ENCODE data around the gene ADAR. TPM values are rescaled to one million over a fixed set of nuclear protein-coding genes. Genes with fewer than 3 reads are reported as not detected.
A peak's percentile ranks its signal among the peaks of the same experiment; 100 is the strongest.

The ADAR gene
- total RNA-seq, 1 donor from 2014 or later: 275 TPM

DNA sequence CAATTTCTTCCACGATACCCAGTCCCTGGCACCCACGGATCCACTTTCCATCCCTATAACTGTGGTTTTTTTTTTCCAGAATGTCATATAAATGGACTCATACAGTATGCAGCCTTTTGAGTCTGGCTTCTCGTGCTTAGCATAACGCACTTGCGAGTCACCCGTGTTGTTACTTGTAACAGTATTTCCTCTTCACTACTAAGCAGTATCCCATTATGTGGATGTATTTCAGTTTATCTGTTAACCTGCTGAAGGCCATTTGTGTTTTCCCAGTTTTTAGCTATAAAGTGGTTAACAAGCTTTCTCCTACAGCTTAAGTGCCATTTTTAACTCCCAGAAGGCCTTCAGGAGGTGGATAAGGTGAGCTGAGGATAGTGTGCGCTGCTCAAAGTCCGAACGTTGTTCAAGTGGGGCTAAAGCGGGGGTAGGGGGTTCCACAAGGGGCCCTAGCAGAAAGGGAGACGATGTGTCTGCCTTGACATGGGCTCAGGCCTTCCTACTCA lies 829 bp downstream of the ADAR start:
- DNase-seq (ENCODE audit: low read depth): peak; percentile 74
- Histone ChIP-seq H3K9ac (ENCODE audit: low read length) (peak overlapping the region; percentile 100), H3K4me2 (ENCODE audit: low read length) (peak overlapping the region; percentile 100)

DNA sequence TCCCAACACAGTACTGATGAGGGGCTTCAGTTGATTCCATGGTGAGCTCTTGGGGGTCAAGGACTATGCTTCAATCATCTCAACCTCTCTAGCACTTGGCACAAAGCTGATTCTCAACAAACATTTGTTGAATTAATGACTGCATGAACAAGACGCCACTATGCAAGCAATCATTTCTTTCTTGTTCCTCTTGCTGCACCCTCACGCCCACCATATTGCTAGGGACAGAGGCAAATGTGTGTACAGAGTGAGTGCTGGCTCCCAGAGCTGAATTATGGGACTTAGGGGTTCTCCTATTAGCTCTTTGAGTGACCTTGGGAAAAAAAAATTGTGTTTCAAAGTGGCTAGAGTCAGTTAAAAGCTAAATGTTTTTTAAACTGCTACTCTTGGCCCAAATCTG lies 2.5 kb downstream of the ADAR start:
- Histone ChIP-seq H4K20me1 (ENCODE audit: insufficient read depth, low read length) (peaks cover 84% of the 10 kb centered on the region), H3K27me3 (ENCODE audit: insufficient read depth, low read length) (no peaks in the 10 kb centered on the region), H3K9ac (ENCODE audit: low read length) (no peak overlapping the region), H3K27ac (ENCODE audit: low read depth, low read length) (no peak overlapping the region), H2AFZ (ENCODE audit: low read depth, low read length) (no peak overlapping the region), H3K9me3 (ENCODE audit: insufficient read depth, low read depth, low read length) (no peaks in the 10 kb centered on the region), H3K4me2 (ENCODE audit: low read length) (no peak overlapping the region), H3K79me2 (ENCODE audit: insufficient read depth, low read length) (peaks cover 99% of the 10 kb centered on the region), H3K4me1 (ENCODE audit: insufficient read depth, low read length) (peaks cover 21% of the 10 kb centered on the region), H3K4me3 (ENCODE audit: insufficient read depth, low read depth, low read length) (no peak overlapping the region), H3K36me3 (ENCODE audit: insufficient read depth, low read length) (peaks cover 13% of the 10 kb centered on the region)
- peaks cover 40% of the 10 kb centered on the region for H3K4me1 Mint-ChIP-seq (ENCODE audit: low read depth, unreplicated experiment)
- no peak for TF ChIP-seq EZH2 (IDR thresholded peaks at IDR 0.05; ENCODE audit: insufficient read depth, low read length)
- TF ChIP-seq, protein P1, sequence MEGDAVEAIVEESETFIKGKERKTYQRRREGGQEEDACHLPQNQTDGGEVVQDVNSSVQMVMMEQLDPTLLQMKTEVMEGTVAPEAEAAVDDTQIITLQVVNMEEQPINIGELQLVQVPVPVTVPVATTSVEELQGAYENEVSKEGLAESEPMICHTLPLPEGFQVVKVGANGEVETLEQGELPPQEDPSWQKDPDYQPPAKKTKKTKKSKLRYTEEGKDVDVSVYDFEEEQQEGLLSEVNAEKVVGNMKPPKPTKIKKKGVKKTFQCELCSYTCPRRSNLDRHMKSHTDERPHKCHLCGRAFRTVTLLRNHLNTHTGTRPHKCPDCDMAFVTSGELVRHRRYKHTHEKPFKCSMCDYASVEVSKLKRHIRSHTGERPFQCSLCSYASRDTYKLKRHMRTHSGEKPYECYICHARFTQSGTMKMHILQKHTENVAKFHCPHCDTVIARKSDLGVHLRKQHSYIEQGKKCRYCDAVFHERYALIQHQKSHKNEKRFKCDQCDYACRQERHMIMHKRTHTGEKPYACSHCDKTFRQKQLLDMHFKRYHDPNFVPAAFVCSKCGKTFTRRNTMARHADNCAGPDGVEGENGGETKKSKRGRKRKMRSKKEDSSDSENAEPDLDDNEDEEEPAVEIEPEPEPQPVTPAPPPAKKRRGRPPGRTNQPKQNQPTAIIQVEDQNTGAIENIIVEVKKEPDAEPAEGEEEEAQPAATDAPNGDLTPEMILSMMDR (IDR thresholded peaks at IDR 0.05; ENCODE audit: insufficient read depth, low read depth, low read length): no peak
- peaks cover 33% of the 10 kb centered on the region for H3K36me3 Mint-ChIP-seq (ENCODE audit: low read depth, unreplicated experiment)
- H3K9me3 Mint-ChIP-seq (ENCODE audit: unreplicated experiment): peaks cover 3% of the 10 kb centered on the region
- peak overlapping the region; percentile 94 for H3K4me3 Mint-ChIP-seq (ENCODE audit: unreplicated experiment)
- H3K27ac Mint-ChIP-seq (ENCODE audit: unreplicated experiment): peak overlapping the region; percentile 87
- DNase-seq (ENCODE audit: low read depth): no peak
- no peaks in the 10 kb centered on the region for H3K27me3 Mint-ChIP-seq (ENCODE audit: low read depth, unreplicated experiment)
- FAIRE-seq: no peak

More for the DNA sequence above, 829 bp downstream of the ADAR start:
- Mint-ChIP-seq H3K27ac (ENCODE audit: unreplicated experiment) (peak overlapping the region; percentile 96), H3K4me3 (ENCODE audit: unreplicated experiment) (peak overlapping the region; percentile 94), H3K27me3 (ENCODE audit: low read depth, unreplicated experiment) (no peaks in the 10 kb centered on the region), H3K9me3 (ENCODE audit: unreplicated experiment) (peaks cover 3% of the 10 kb centered on the region), H3K4me1 (ENCODE audit: low read depth, unreplicated experiment) (peaks cover 50% of the 10 kb centered on the region), H3K36me3 (ENCODE audit: low read depth, unreplicated experiment) (peaks cover 19% of the 10 kb centered on the region)
- TF ChIP-seq, protein P1 (IDR thresholded peaks at IDR 0.05; ENCODE audit: insufficient read depth, low read depth, low read length): no peak
- no peak for TF ChIP-seq EZH2 (IDR thresholded peaks at IDR 0.05; ENCODE audit: insufficient read depth, low read length)
- Histone ChIP-seq H3K27me3 (ENCODE audit: insufficient read depth, low read length) (no peaks in the 10 kb centered on the region), H3K27ac (ENCODE audit: low read depth, low read length) (peak overlapping the region; percentile 98), H3K9me3 (ENCODE audit: insufficient read depth, low read depth, low read length) (no peaks in the 10 kb centered on the region), H3K36me3 (ENCODE audit: insufficient read depth, low read length) (no peaks in the 10 kb centered on the region), H3K79me2 (ENCODE audit: insufficient read depth, low read length) (peaks cover 98% of the 10 kb centered on the region), H3K4me3 (ENCODE audit: insufficient read depth, low read depth, low read length) (peak overlapping the region; percentile 99), H4K20me1 (ENCODE audit: insufficient read depth, low read length) (peaks cover 79% of the 10 kb centered on the region), H3K4me1 (ENCODE audit: insufficient read depth, low read length) (peaks cover 21% of the 10 kb centered on the region), H2AFZ (ENCODE audit: low read depth, low read length) (peak overlapping the region; percentile 86)
- FAIRE-seq: no peak

DNA sequence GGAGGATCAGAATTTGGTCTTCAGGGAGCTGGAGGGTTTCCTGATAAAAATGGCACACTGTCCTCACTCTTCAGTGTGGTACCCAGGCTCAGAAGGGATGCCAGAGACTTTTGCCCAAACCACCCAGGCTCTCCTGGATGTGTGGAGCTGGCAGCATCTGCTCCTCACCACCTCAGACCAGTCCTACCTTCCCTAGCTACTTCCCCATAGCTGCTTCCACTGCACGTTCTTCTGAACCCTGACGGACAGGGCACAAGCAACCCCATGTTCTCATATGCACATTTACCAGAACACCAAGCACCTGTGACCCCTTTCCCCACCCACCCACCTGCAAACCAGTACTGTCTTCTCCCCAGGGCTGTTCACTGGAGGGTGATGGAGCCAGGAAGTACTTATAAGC lies 4.7 kb downstream of the ADAR start:
- TF ChIP-seq EZH2 (IDR thresholded peaks at IDR 0.05; ENCODE audit: insufficient read depth, low read length): no peak
- TF ChIP-seq, protein P1 (IDR thresholded peaks at IDR 0.05; ENCODE audit: insufficient read depth, low read depth, low read length): no peak
- H2AFZ ChIP-seq (ENCODE audit: low read depth, low read length): no peak overlapping the region
- peaks cover 91% of the 10 kb centered on the region for H3K79me2 ChIP-seq (ENCODE audit: insufficient read depth, low read length)
- H3K36me3 ChIP-seq (ENCODE audit: insufficient read depth, low read length): peaks cover 19% of the 10 kb centered on the region
- H3K27me3 ChIP-seq (ENCODE audit: insufficient read depth, low read length): no peaks in the 10 kb centered on the region
- DNase-seq (ENCODE audit: low read depth) (no peak), FAIRE-seq (no peak)
- Mint-ChIP-seq H3K27ac (ENCODE audit: unreplicated experiment) (peak overlapping the region; percentile 28), H3K4me1 (ENCODE audit: low read depth, unreplicated experiment) (peaks cover 46% of the 10 kb centered on the region), H3K9me3 (ENCODE audit: unreplicated experiment) (peaks cover 3% of the 10 kb centered on the region), H3K27me3 (ENCODE audit: low read depth, unreplicated experiment) (no peaks in the 10 kb centered on the region), H3K36me3 (ENCODE audit: low read depth, unreplicated experiment) (peaks cover 38% of the 10 kb centered on the region), H3K4me3 (ENCODE audit: unreplicated experiment) (peak overlapping the region; percentile 64)
- H3K4me2 ChIP-seq (ENCODE audit: low read length): no peak overlapping the region
- H3K4me1 ChIP-seq (ENCODE audit: insufficient read depth, low read length): peaks cover 28% of the 10 kb centered on the region
- no peak overlapping the region for H3K4me3 ChIP-seq (ENCODE audit: insufficient read depth, low read depth, low read length)
- no peak overlapping the region for H3K27ac ChIP-seq (ENCODE audit: low read depth, low read length)
- no peak overlapping the region for H3K9ac ChIP-seq (ENCODE audit: low read length)
- no peaks in the 10 kb centered on the region for H3K9me3 ChIP-seq (ENCODE audit: insufficient read depth, low read depth, low read length)
- peaks cover 87% of the 10 kb centered on the region for H4K20me1 ChIP-seq (ENCODE audit: insufficient read depth, low read length)
